Osteoblast (primary cell): ENCODE measurements around the gene MED26. TPM values are rescaled to one million over a fixed set of nuclear protein-coding genes. Genes with fewer than 3 reads are reported as not detected.
A peak's percentile ranks its signal among the peaks of the same experiment; 100 is the strongest.
"Not testable (repeated sequence)": the region's sequence is repeated elsewhere in the genome, so short reads cannot be mapped to it uniquely, and the experiment has no call there.

Source experiments
- DNase-seq: peaks from one replicate; pipeline ENCODE4 v3.0.0; 2011; ENCODE audit warnings: low spot score, mixed read lengths; ENCODE audit not compliant: insufficient read length; ENCODE audit errors: missing footprints
- H2AFZ ChIP-seq: 2 replicates; pipeline ENCODE4 v1.6.0; 2011; ENCODE audit warnings: mild to moderate bottlenecking, low read length
- H3K27ac ChIP-seq: 2 replicates; pipeline ENCODE4 v1.5.1; 2011; ENCODE audit warnings: mild to moderate bottlenecking, low read depth, low read length, moderate library complexity
- H3K27me3 ChIP-seq: 2 replicates; pipeline ENCODE4 v1.6.0; 2012; ENCODE audit warnings: mild to moderate bottlenecking, control low read depth, inconsistent platforms, low read length, moderate library complexity; ENCODE audit not compliant: insufficient read depth
- H3K36me3 ChIP-seq: 2 replicates; pipeline ENCODE4 v1.5.1; 2011; ENCODE audit warnings: mild to moderate bottlenecking, low read length, control low read depth, moderate library complexity; ENCODE audit not compliant: insufficient read depth
- H3K4me1 ChIP-seq: 2 replicates; pipeline ENCODE4 v1.5.1; 2011; ENCODE audit warnings: mild to moderate bottlenecking, low read length, control low read depth, moderate library complexity; ENCODE audit not compliant: insufficient read depth
- H3K4me2 ChIP-seq: 2 replicates; pipeline ENCODE4 v1.6.0; 2011; ENCODE audit warnings: mild to moderate bottlenecking, low read length; ENCODE audit not compliant: insufficient read depth
- H3K4me3 ChIP-seq: fragments of 200-600 bp; sonication (generic); 3 replicates; pipeline ENCODE4 v1.5.1; 2012; ENCODE audit warnings: mild to moderate bottlenecking, low read length, inconsistent platforms; ENCODE audit not compliant: insufficient read depth
- H3K79me2 ChIP-seq: 2 replicates; pipeline ENCODE4 v1.6.0; 2012; ENCODE audit warnings: mild to moderate bottlenecking, low read length, control low read depth, inconsistent platforms; ENCODE audit not compliant: insufficient read depth
- H3K9me3 ChIP-seq: 2 replicates; pipeline ENCODE4 v1.5.1; 2011; ENCODE audit warnings: low read depth, low read length, control low read depth
- H4K20me1 ChIP-seq: 2 replicates; pipeline ENCODE4 v1.6.0; 2012; ENCODE audit warnings: mild to moderate bottlenecking, low read length, control low read depth; ENCODE audit not compliant: insufficient read depth
- total RNA-seq: library from RNA; depleted of rRNA; stranded (reverse); fragments of >200 nt; gene quantifications from 2 replicates; pipeline ENCODE4 v1.2.3, GENCODE V29; 2012
- TF ChIP-seq, protein P1 (sequence below): IDR thresholded peaks from 2 replicates; pipeline ENCODE4 v1.5.1; 2011; ENCODE audit warnings: mild to moderate bottlenecking, low read depth, low read length, moderate library complexity; ENCODE audit errors: extremely low read depth

The MED26 gene
- total RNA-seq, 1 donor, result 5.8 TPM

GRCh38 chr19:16673231-16673630 lies 45.2 kb upstream of the MED26 start:
- H3K9me3 ChIP-seq, result no peaks in the 10 kb centered on the region
- H3K4me2 ChIP-seq, result no peak overlapping the region
- H3K4me3 ChIP-seq, result no peak overlapping the region
- H3K27ac ChIP-seq, result no peak overlapping the region
- H3K27me3 ChIP-seq, result no peaks in the 10 kb centered on the region
- no peaks in the 10 kb centered on the region for H3K4me1 ChIP-seq
- no peak overlapping the region for H2AFZ ChIP-seq
- TF ChIP-seq, protein P1, sequence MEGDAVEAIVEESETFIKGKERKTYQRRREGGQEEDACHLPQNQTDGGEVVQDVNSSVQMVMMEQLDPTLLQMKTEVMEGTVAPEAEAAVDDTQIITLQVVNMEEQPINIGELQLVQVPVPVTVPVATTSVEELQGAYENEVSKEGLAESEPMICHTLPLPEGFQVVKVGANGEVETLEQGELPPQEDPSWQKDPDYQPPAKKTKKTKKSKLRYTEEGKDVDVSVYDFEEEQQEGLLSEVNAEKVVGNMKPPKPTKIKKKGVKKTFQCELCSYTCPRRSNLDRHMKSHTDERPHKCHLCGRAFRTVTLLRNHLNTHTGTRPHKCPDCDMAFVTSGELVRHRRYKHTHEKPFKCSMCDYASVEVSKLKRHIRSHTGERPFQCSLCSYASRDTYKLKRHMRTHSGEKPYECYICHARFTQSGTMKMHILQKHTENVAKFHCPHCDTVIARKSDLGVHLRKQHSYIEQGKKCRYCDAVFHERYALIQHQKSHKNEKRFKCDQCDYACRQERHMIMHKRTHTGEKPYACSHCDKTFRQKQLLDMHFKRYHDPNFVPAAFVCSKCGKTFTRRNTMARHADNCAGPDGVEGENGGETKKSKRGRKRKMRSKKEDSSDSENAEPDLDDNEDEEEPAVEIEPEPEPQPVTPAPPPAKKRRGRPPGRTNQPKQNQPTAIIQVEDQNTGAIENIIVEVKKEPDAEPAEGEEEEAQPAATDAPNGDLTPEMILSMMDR, result no peak
- H4K20me1 ChIP-seq, result no peaks in the 10 kb centered on the region
- H3K79me2 ChIP-seq, result no peaks in the 10 kb centered on the region
- no peaks in the 10 kb centered on the region for H3K36me3 ChIP-seq
- DNase-seq, result no peak

GRCh38 chr19:16671652-16672274 lies 43.8 kb upstream of the MED26 start:
- TF ChIP-seq, protein P1, result no peak
- Histone ChIP-seq H3K79me2 (no peaks in the 10 kb centered on the region), H4K20me1 (no peaks in the 10 kb centered on the region), H3K9me3 (no peaks in the 10 kb centered on the region), H3K4me2 (no peak overlapping the region), H3K4me1 (no peaks in the 10 kb centered on the region), H3K4me3 (no peak overlapping the region), H3K27ac (no peak overlapping the region), H3K36me3 (no peaks in the 10 kb centered on the region), H2AFZ (no peak overlapping the region), H3K27me3 (no peaks in the 10 kb centered on the region)
- peak; percentile 63 for DNase-seq

GRCh38 chr19:16670291-16670690 lies 42.3 kb upstream of the MED26 start:
- Histone ChIP-seq H3K36me3 (no peaks in the 10 kb centered on the region), H4K20me1 (no peaks in the 10 kb centered on the region), H3K27ac (no peak overlapping the region), H3K4me3 (no peak overlapping the region), H3K79me2 (no peaks in the 10 kb centered on the region), H3K27me3 (no peaks in the 10 kb centered on the region), H3K4me2 (no peak overlapping the region), H3K9me3 (no peaks in the 10 kb centered on the region), H3K4me1 (no peaks in the 10 kb centered on the region), H2AFZ (no peak overlapping the region)
- TF ChIP-seq, protein P1, result no peak
- no peak for DNase-seq

- H3K4me1 ChIP-seq, H2AFZ ChIP-seq, H4K20me1 ChIP-seq, H3K27me3 ChIP-seq, H3K27ac ChIP-seq, H3K79me2 ChIP-seq, DNase-seq, H3K36me3 ChIP-seq, H3K9me3 ChIP-seq, H3K4me3 ChIP-seq, H3K4me2 ChIP-seq: not testable (repeated sequence)
Measured at GRCh38 chr19:16668702-16669101, 40.7 kb upstream of the MED26 start.
